ENCODE measurements around the gene INSYN1.

The INSYN1 gene

DNA sequence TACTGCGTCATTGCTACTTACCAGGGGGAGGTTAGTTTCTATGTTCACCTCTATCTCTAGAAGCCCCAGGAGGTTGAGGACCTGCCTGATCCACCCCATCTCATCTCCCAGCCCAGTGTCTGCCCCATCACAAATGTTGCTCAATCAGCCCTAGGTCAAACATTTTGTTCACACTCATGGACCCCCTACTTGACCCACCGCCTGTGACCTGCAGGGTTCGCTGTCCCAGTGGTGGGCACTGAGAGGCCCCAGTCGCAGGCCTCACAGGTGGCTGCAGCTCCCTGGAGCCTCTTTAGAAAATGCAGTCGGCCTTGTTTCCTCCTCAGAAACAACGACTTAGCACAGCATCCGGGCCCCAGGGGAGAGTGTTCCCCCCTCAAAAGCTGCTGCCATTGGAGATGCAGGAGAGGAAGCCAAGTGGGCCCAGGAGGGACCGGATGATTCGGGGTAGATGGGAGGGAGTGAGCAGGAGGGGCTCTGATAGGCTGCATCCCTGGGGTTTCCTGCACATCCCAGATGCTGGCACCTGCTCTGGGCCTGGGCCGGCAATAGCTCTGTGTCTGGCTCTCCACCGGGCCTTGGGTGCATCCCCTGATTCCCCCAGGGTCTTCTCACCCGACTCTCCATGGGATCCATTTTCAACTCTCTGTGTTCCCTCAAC lies 18.4 kb upstream of the INSYN1 start:
- peak; percentile 56 for DNase-seq

DNA sequence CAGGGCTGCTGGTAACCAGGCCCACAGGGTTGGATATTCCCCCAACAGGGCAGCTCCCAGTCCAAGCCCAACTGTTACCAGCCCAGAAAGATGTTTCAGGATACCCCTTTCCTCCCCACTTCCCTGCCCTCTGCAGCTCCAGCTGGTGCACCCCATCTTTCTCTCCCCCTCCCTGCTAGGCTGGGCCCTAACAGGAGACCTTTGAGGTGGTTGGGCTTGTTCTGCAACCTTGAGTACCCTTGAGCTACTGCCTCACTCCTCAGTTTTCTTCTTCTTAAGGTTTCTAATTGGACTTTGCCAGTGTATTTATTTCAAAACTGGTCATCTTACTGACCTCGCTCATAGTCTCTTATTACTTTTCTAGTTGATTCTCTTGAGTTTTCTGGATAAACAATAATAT lies 16.9 kb upstream of the INSYN1 start:
- DNase-seq = no peak

DNA sequence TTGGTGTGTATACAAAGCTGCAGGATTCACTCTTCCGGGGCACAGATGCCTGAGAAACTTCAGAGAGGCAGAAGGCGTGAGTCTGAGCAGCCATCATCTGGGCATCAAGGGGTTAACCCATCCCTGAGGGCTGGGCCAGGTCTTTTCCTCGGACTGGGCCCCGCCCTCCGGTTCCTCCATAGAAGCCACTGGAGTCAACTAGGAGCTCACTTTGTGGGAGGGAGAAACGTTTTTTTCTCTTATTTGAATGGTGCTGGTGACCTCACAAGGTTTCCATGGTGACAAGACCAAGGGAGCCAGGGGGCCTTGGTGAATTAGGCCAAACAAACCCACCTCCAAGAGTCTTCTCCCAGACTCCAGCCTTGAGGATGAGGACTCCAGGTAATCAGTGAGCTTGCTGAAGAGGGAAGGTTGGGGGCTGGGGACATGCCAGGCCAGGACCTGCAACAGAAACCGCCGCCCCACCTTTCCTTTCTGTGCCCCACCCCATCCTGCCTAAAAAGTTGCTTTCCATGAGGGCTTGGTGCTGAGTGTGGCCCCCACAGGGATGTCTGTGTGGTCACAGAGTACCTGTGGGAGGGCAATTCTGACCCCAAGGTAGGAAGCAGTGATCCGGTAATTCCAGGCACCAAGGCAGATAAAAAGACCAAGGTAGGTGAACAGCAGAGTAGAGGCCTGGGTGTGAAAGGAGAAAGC lies 14.8 kb upstream of the INSYN1 start:
- no peak for DNase-seq

DNA sequence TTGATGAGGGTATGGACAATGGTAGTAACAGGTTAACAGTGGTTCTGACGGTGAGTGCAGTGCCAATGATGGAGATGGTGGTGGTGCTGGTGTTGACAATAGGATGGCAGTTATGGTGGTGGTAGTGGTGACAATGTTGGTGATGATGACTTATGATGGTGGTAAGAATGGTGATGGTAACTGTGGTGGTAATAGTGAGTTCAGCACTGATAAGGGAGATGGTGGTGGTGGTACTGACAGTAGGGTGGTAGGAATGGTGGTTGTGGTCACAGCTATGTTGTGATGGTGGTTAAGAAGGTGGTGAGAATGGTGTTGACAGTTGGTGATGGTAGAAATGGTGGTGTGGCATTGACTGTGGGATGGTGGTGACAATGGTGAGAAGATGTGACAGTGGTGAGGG lies 13.4 kb upstream of the INSYN1 start:
- no peak for DNase-seq

DNA sequence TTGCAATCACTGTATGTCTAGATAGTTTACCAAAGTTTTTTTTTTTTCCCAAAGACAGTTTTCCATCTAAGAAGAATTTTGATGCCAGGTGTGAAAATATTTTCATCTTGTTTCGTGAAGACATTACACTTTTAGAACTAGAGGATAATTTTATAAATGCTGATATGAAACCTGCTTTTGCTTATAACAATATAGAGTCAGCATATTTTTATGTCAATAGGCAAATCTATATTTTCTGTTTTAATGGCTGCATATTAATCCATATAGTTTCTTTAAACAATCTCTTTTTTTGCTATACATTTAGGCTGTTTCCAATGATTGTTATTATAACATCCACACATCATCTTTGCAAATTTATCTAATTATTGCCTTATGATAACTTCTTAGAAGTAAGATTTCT lies 12.6 kb upstream of the INSYN1 start:
- no peak for DNase-seq

DNA sequence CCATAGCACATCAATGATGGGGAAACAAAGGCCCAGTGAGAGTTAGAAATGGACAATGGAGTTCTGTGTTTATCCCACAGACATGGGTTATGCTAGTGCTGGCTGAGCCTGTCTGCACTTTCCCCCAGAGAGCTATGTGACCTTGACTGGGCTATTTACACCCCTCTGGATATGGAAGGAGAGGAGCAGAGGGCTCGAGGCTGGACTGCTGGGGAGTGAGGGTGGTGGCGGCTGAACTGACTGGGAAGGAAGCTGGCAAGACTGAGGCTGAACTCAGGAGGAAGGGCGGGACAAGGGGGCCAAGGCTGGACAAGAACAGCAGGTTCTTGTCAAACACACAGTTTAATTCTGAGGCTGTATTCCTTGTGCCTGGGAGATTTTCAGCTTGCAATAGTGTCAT lies 10.8 kb upstream of the INSYN1 start:
- no peak for DNase-seq

DNA sequence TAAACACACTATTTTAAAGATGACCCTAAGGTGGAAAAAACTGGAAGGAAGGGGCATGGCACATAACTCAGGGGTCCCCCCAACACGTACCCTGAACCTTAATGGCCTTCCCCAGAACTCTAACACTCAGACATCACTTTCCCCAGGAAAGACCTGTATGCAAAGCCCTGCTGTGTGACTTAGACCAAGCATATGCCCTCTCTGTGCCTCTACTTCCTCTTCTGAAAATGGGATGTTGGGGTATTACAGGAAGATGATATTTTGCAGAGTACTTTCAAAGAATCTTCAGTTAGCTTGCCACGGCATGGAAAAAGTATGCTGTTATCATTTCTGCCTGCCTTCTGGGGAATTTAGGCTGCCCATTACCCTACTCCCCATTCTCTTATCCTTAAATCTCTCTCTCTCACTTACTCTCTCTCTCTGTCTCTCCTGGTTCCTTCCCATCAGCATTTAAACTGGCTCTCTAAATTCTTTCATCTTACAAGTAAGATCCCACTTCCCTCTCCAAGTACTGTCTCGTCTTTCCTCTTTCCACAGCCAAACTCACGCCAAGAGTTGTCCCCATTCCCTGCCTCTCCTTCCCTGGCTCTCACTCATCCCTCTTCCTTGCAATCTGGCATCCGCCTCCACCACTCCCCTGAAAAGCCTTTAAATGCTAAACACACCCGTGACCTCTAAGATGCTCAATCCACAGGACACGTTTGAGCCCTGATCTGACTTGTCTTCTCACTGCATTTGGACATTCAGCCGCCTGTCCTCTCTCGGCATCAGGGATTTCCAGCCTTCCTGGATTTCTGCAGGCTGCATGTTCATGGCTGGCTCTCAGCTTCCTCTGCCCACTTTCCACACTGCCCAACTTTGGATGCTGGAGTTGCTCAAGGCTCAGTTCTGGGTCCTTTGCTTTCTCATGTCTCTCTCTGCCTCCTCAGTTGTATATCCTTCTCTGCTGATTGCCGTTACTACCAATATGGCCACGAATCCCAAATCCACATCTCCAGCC lies 7.5 kb upstream of the INSYN1 start:
- DNase-seq = no peak

DNA sequence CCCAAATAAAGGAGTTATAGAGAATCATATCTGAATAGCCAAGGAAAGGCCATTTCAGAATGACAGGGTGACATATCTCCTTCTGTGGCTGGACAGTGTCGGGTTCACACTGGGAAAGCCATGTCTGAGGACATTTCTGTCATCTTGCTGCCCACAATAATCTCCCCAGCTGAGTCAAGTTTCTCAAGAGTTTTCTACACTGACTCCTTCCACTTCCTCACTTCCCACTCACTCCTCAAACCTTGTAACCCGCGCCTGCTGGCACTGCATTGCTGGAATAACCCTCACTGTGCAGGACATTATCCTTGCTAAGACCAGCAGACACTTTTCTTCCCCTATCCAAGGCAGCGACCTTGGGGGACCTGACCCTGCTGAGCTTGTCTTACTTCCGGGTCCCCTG lies 5.3 kb upstream of the INSYN1 start:
- DNase-seq = no peak

DNA sequence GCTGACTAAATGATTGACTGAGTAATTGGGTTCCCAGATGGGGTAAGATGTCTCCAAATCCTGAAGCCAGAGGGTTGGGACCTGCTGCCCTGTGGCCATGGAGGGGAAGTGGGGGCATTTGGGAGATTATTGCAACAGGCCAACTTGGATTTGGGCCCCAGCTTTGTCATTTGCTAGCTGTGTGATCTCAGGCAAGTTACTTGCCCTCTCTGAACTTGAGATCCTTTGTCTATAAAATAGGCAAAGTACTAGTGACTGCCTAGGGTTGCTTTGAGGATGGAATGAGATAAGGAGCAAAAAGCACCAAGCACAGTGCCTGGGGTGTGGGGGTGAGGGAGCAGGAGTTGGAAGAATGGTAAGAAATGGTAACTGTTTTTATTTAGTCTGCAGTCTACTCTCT lies 4.4 kb upstream of the INSYN1 start:
- DNase-seq = no peak

DNA sequence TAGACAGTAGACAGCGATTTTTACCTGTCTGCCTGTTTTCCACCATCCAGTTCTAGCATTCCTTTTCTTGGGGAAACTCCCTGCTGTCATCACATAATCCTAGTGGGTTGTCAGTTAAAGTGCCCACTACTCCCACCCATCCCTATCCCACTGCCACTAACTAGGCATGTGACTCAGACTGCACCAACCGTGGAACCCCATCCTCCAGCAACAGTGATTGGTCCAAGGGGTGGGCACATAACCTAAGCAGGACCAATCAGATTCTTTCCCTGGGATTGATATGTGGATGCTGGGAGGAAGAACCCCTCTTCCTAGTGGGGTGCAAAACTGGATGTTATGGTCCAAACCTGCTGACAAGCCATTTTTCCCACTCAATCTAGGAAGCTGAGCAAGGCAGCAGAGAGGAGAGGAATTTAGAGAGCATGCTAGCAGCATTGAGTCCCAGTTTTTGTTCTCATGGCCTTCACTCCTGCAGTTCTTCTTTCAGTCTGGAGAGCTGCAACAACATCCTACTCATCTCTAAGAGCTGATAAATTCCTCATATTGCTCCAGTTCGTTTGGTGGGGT lies 3.9 kb upstream of the INSYN1 start:
- no peak for DNase-seq

DNA sequence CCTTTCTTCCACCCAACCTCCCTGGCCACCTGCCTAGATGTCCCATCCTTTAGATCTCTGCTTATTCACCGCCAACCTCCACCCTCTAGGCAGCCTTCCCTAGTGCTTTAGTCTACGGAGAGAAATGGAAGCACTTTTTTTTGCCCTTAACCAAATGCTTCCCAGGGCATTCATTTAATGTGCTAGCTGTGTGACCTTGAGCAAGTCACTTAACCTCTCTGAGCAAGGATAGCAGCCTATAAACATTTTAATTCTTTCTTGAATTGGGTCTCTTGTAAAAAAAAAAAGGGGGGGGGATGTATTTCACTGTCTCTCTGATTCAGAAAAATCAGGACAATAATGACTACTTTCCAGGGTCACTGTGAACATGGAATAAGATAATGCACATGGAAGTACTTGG lies 3.2 kb upstream of the INSYN1 start:
- DNase-seq = no peak

DNA sequence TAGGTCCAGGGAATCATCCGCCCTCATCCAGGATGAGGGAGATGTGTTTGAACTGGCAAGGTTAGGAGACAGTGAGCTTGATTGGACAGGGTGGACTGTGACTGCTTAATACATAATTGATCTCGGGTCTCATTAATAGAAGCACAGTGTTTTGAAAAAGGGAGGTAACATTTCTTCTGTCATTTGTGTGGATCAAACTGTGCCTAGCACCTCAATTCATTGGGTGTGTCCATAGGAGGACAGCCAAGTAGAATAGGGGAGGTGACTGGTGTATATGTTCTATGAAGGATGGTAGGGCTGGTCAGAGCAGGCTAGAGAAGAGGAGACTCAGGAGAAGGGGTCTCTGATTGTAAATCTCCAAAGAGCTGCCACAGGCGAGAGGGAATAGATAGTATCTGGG lies 2.8 kb upstream of the INSYN1 start:
- DNase-seq = no peak

DNA sequence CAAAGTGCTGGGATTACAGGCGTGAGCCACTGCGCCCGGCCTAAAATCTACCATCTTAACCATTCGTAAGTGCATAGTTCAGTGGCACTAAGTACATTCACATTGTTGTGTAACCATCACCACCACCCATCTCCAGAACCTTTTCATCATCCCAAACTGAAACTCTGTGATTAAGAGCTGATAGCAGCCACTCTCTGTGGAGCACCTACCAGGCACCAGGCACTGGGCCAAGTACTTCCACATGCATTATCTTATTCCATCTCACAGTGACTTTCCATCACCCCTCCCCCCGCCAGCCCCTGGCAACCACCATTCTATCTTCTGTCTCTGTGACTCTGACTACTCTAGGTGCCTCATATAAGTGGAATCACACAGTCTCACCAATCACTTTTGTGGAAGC lies 2.3 kb upstream of the INSYN1 start:
- DNase-seq = peak; percentile 44

DNA sequence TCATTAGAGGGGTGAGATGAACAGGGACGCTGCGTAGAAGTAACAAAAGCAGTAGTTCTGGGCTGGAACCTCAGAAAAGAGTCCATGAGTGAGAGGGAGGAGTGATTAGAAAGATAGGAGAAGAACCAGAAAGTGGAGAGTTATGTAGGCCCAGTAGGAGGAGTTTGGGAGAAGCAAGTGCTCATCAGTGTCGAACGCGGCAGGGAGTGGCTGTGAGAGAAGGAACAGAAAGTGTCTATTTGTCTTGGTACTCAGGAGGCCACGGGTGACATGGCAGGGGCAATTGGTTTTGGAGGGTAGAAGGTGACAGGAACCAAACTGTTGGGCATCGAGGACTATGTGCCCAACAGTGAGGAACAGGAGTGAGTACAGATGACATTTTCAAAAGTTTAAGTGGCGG lies 1.3 kb upstream of the INSYN1 start:
- DNase-seq = no peak

DNA sequence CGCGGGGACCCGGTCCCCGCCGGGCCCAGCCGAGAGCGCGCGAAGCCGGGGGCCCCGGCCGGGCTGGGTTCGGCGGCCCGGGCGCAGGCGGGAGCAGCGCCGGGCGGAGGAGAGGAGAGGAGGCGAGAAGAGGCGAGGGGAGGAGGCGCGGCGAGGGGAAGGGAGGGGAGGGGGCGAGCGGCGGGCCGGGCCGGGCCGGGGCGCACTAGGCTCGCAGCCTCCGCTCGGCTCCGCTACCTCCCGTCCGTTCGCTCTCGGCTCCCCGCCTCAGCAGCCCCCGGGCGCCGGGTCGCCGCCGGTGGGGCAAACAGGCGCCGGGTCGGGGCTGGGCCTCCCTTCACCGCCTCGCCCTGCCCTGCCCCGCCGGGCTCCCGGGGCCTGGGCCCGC lies 351 bp downstream of the INSYN1 start:
- peak; percentile 16 for DNase-seq

DNA sequence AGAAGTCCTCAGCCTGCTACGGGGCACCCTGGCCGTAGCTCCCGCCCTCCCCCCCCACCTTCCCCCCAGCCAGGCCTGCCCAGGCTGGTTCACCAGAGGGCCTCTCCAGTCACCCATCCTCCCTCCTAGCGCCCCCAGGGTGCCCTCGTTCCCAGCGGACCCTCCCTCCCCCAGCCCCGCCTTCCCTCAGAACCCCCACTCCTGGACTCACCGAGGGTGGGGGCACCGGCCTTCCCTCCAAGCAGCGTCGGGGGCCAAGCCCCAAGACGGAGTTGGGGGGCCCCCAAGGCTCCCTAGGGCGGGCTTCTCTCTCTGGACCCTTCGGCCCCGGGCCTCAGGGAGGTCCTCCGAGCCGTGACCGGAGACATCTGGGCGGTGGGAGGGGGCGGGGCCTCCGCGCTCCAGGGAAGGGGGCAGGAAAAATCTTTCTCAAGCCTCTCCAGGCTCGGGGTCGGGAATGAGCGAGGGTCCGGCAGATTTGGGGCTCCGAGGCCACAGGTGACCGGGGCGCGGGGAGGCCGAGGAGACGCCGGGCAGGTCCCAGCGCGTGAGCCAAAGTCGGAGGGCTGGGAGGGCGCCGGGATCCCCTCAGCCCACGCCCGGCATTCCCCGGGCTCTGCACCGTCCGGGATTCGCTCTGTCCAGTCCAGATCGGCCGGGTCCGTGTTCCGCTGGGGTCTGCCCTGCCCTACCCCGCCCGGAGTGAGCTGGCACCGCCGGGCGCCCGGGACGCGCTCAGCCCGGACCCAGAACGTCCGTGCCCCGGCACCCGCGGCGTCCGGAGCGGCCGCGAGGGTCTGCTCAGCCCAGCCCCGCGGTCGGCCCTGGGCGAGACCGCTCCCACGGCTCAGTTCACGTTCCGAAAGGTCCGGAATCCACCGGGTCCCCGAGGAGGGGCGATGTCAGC lies 999 bp downstream of the INSYN1 start:
- DNase-seq = no peak

DNA sequence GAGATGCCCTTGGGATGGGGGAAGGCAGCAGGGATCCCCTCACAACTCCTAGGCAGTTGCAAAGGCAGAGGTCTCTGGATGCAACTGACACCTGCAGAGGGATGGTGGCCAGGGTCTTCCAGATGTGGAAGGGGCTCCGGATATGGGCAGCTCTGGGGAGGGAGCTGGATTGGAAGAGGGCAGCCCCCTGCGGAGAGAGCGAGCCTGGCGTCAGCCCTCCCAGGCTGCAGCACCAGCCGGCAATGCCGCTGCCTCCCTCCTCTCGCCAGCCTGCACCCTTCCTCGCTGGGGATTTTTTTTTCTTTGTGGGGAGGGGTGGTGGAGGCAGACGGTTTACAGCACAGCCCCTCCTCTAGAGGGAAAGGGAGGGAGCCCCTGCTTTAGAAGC lies 1.6 kb downstream of the INSYN1 start:
- DNase-seq = peak; percentile 74

DNA sequence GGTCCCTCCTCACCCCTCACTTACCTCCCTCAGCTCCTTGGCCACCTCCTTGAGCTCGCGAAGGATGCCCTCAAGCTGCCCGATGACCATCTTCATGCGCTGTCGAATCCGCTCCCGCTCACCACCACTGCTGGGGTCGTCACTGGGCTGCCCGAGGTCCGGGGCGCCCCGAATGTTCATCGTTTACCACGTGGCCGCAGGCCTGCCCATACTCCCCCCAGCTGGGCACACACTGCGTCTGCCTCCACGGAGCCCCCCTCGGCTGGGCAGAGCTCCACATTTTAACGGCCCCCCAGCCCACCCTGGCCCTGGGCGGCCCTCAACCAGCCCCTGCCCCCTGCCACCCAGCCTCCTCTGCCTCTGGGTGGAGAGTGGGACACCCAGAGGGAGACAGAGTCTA lies 2.2 kb downstream of the INSYN1 start:
- no peak for DNase-seq

DNA sequence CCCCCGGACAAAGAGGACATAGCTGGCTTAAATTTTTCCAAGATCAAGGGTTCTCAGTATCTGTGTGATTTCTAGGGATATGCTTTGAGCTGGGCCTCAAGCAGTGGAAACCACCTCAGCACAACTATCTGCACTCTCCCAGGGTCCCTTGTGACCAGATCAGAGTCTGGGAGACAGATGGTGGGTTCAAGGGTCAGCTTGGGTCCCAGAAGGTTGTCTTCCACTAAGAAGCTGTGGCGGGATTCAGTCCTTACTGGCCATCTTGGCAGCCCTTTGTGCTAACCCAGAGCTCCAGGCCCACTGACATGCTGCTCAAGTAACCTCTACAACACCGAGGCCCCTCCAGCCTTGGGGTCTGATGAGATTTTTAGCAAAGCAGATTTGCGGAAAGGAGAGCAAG lies 2.7 kb downstream of the INSYN1 start:
- DNase-seq = no peak

DNA sequence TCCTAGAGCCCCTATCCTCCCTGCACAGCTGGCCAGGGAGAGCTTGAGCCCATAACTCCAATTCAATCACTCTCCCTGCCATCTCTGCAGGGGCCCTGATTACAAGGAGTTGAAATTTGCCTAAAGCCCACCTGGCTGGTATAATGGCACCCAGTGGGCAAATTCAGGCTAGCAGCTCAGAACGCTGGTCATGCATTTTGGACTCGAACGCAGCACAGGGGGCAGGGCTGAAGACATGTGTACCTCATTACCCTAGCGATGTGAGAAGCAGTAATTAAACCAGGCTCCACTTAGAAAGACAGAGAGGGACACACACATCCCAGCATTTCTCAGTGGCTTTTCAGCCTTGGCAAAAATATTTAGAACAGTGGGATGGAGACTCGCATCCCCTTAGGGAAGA lies 3.2 kb downstream of the INSYN1 start:
- DNase-seq = no peak

DNA sequence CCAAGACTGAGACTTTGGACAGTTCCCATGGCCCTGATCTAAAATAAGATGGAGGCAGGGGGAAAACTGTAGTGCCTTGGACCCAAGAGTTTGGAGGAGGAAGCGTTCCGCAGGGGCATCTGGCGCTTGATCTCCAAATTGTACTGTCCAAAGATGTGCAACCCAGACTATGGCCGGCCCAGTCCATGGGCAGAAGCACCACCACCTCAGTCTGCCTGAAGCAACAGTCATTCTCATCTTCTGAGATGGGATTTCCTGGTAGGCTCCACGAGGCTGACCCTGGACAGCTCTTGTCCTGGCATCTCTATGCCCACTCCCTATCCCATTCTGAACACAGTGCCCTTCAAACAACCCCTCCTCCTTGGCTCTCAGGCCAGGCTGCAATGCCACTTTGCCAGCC lies 3.6 kb downstream of the INSYN1 start:
- no peak for DNase-seq

DNA sequence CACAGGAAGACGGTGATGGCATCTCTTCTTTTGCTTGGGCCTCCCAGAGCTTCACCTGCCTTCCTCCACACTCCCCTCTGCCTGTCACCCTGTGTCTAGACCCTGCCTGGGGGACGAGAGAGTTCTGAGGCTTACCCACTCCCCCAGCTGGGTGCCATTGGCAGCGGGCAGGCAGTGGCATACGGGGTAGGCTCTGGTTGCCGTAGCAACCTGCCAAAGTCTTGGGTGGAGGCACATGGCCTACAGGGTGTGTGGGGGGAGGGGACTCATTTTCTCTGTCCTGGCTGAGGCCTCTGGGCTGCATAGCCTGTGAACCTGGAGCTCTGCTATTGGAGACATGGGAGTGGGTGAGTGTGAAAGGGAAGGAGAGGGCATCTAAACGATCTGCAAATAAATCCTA lies 4.4 kb downstream of the INSYN1 start:
- DNase-seq = peak; percentile 5

Data from NCI-H2171 treated with DMSO at 0.1 percent for 48 hours (cell line).